GM23248 (cell line): ENCODE data around the gene MCOLN1.

Experiments used
- EZH2 ChIP-seq: fragments of 200-600 bp; sonication (generic); IDR thresholded peaks from 2 replicates; pipeline ENCODE4 v1.6.1; 2018; ENCODE audit warnings: antibody characterized with exemption, mild to moderate bottlenecking; ENCODE audit not compliant: insufficient read depth, poor library complexity, severe bottlenecking
- EZH2phosphoT487 ChIP-seq: fragments of 200-600 bp; sonication (generic); IDR thresholded peaks from 2 replicates; pipeline ENCODE4 v1.6.1; 2018; ENCODE audit warnings: antibody characterized with exemption, moderate library complexity, mild to moderate bottlenecking, low read depth; ENCODE audit not compliant: insufficient read depth

- TF ChIP-seq EZH2 (no peak), EZH2phosphoT487 (no peak)
Measured at GRCh38 chr19:7505682-7506384, 16.6 kb upstream of the MCOLN1 start.
